H9 (cell line): ENCODE results near the gene GALC. TPM values are rescaled to one million over a fixed set of nuclear protein-coding genes. Genes with fewer than 3 reads are reported as not detected.

Source experiments
- DNase-seq: peaks from one replicate; pipeline ENCODE4 v3.0.0-alpha.2; 2017
- H2AFZ ChIP-seq: one replicate; pipeline ENCODE4 v1.6.1; 2013; ENCODE audit warnings: mild to moderate bottlenecking, low read length, control low read depth, moderate library complexity
- H2AK5ac ChIP-seq: 2 replicates; pipeline ENCODE4 v1.6.1; 2013; ENCODE audit warnings: low read length, control low read depth, mixed read lengths; ENCODE audit not compliant: insufficient read length
- H2BK120ac ChIP-seq: one replicate; pipeline ENCODE4 v1.6.1; 2013; ENCODE audit warnings: low read depth, mild to moderate bottlenecking, low read length, control low read depth, inconsistent platforms; ENCODE audit not compliant: poor library complexity, severe bottlenecking
- H2BK12ac ChIP-seq: 2 replicates; pipeline ENCODE4 v1.6.1; 2013; ENCODE audit warnings: low read length, control low read depth, mixed read lengths, low read depth; ENCODE audit not compliant: insufficient read length
- H2BK15ac ChIP-seq: 2 replicates; pipeline ENCODE4 v1.6.1; 2013; ENCODE audit warnings: low read depth, low read length, control low read depth
- H2BK20ac ChIP-seq: one replicate; pipeline ENCODE4 v1.6.1; 2013; ENCODE audit warnings: low read depth, mild to moderate bottlenecking, low read length, control low read depth, inconsistent platforms; ENCODE audit not compliant: poor library complexity, severe bottlenecking
- H2BK5ac ChIP-seq: 2 replicates; pipeline ENCODE4 v1.6.1; 2013; ENCODE audit warnings: low read length, control low read depth, mixed read lengths; ENCODE audit not compliant: insufficient read length
- H3K14ac ChIP-seq: 2 replicates; pipeline ENCODE4 v1.6.1; 2013; ENCODE audit warnings: low read length, control low read depth; ENCODE audit not compliant: insufficient read depth
- H3K18ac ChIP-seq: 2 replicates; pipeline ENCODE4 v1.6.1; 2013; ENCODE audit warnings: low read depth, mild to moderate bottlenecking, mixed read lengths, low read length, control low read depth; ENCODE audit not compliant: insufficient read length
- H3K23ac ChIP-seq: 2 replicates; pipeline ENCODE4 v1.6.1; 2013; ENCODE audit warnings: low read length, control low read depth, mixed read lengths, low read depth; ENCODE audit not compliant: insufficient read length
- H3K23me2 ChIP-seq: 2 replicates; pipeline ENCODE4 v1.6.1; 2013; ENCODE audit warnings: low read depth, mild to moderate bottlenecking, mixed read lengths, low read length, control low read depth; ENCODE audit not compliant: insufficient read length, poor library complexity, severe bottlenecking
- H3K27ac ChIP-seq: 2 replicates; pipeline ENCODE4 v1.5.1; 2013; ENCODE audit warnings: low read length, control low read depth, mixed read lengths, low read depth; ENCODE audit not compliant: insufficient read length
- H3K27me3 ChIP-seq: 2 replicates; pipeline ENCODE4 v1.6.1; 2013; ENCODE audit warnings: low read length, control low read depth, inconsistent platforms; ENCODE audit not compliant: insufficient read depth
- H3K4ac ChIP-seq: 2 replicates; pipeline ENCODE4 v1.6.1; 2013; ENCODE audit warnings: low read depth, mild to moderate bottlenecking, control low read depth, inconsistent platforms, low read length, moderate library complexity
- H3K4me1 ChIP-seq: 2 replicates; pipeline ENCODE4 v1.6.1; 2013; ENCODE audit warnings: low read length, control low read depth, inconsistent platforms; ENCODE audit not compliant: insufficient read depth
- H3K4me2 ChIP-seq: 2 replicates; pipeline ENCODE4 v1.6.1; 2013; ENCODE audit warnings: low read length, control low read depth, mixed read lengths; ENCODE audit not compliant: insufficient read length, insufficient read depth
- H3K56ac ChIP-seq: 2 replicates; pipeline ENCODE4 v1.6.1; 2013; ENCODE audit warnings: low read depth, mild to moderate bottlenecking, mixed read lengths, low read length, control low read depth; ENCODE audit not compliant: insufficient read length
- H3K79me1 ChIP-seq: 2 replicates; pipeline ENCODE4 v1.6.1; 2013; ENCODE audit warnings: low read depth, mild to moderate bottlenecking, moderate library complexity, low read length, control low read depth, inconsistent platforms; ENCODE audit not compliant: insufficient read depth, poor library complexity, severe bottlenecking
- H3K79me2 ChIP-seq: 2 replicates; pipeline ENCODE4 v1.6.1; 2013; ENCODE audit warnings: low read length, control low read depth, inconsistent platforms; ENCODE audit not compliant: insufficient read depth
- H3K9ac ChIP-seq: 2 replicates; pipeline ENCODE4 v1.6.1; 2013; ENCODE audit warnings: low read length, control low read depth, mixed read lengths; ENCODE audit not compliant: insufficient read length; ENCODE audit errors: extremely low read depth
- H3K9me3 ChIP-seq: one replicate; pipeline ENCODE4 v1.6.1; 2013; ENCODE audit warnings: low read depth, low read length, inconsistent platforms; ENCODE audit not compliant: control insufficient read depth
- H3T11ph ChIP-seq: one replicate; pipeline ENCODE4 v1.6.1; 2013; ENCODE audit warnings: mild to moderate bottlenecking, low read length, control low read depth, inconsistent platforms
- H4K20me1 ChIP-seq: one replicate; pipeline ENCODE4 v1.6.1; 2013; ENCODE audit not compliant: control insufficient read depth, insufficient read length, insufficient read depth
- H4K5ac ChIP-seq: 2 replicates; pipeline ENCODE4 v1.6.1; 2013; ENCODE audit warnings: low read depth, mild to moderate bottlenecking, mixed read lengths, low read length, control low read depth; ENCODE audit not compliant: insufficient read length
- H4K8ac ChIP-seq: replicated peaks from 2 replicates; pipeline ENCODE4 v1.6.1; 2013; ENCODE audit warnings: low read length, control low read depth, mixed read lengths, low read depth; ENCODE audit not compliant: insufficient read length
- H4K91ac ChIP-seq: 2 replicates; pipeline ENCODE4 v1.6.1; 2013; ENCODE audit warnings: low read depth, mild to moderate bottlenecking, moderate library complexity, mixed read lengths, low read length, control low read depth; ENCODE audit not compliant: insufficient read length
- H3K27ac Mint-ChIP-seq, 3 experiments: 2 replicates in 2 of 3; 3 replicates in 1 of 3; pipeline ENCODE4 v1.8.0; 2020 to 2021; ENCODE audit warnings: mixed read lengths in 3 of 3, mild to moderate bottlenecking in 1 of 3, moderate library complexity in 1 of 3
- H3K27me3 Mint-ChIP-seq: 2 replicates; pipeline ENCODE4 v1.8.0; 2021; ENCODE audit warnings: low read depth, mild to moderate bottlenecking, moderate library complexity, mixed read lengths
- H3K36me3 Mint-ChIP-seq, 3 experiments: 2 replicates in 2 of 3; 3 replicates in 1 of 3; pipeline ENCODE4 v1.8.0; 2020 to 2021; ENCODE audit warnings: low read depth in 3 of 3, mixed read lengths in 3 of 3; ENCODE audit not compliant: insufficient read depth in 1 of 3
- H3K4me1 Mint-ChIP-seq, 2 experiments: 2 replicates each; pipeline ENCODE4 v1.8.0; 2020; ENCODE audit warnings: mixed read lengths in 2 of 2
- H3K4me3 Mint-ChIP-seq, 2 experiments: 2 replicates in 1 of 2; 3 replicates in 1 of 2; pipeline ENCODE4 v1.8.0; 2020 to 2021; ENCODE audit warnings: mild to moderate bottlenecking in 2 of 2, mixed read lengths in 2 of 2, moderate library complexity in 1 of 2
- H3K9me3 Mint-ChIP-seq, 2 experiments: 2 replicates in 1 of 2; 3 replicates in 1 of 2; pipeline ENCODE4 v1.8.0; 2020; ENCODE audit warnings: mild to moderate bottlenecking in 2 of 2, mixed read lengths in 2 of 2, moderate library complexity in 1 of 2
- CTCF ChIP-seq: fragments of 200-600 bp; sonication (generic); conservative IDR thresholded peaks from 3 replicates; pipeline ENCODE4 v1.8.0; 2021; ENCODE audit warnings: antibody characterized with exemption, mild to moderate bottlenecking
- WGBS: extraction: QIAGEN DNeasy Blood & Tissue Kit; methylation state at CpG from one replicate; pipeline ENCODE4 v1.1.7; 2013; ENCODE audit warnings: missing lambda C conversion rate, low lambda C conversion rate, mixed read lengths; ENCODE audit not compliant: insufficient read length; ENCODE audit errors: extremely low coverage; 5-methylcytosine and 5-hydroxymethylcytosine counted together
- total RNA-seq: library from RNA; stranded (reverse); gene quantifications from 2 replicates; pipeline ENCODE4 v1.2.1, GENCODE V29; 2021

GALC gene
- total RNA-seq, 1 experiment from 2014 or later: 12.4 TPM

- Histone ChIP-seq H2AK5ac (no peak overlapping the region), H3K14ac (no peak overlapping the region), H3K27ac (no peak overlapping the region), H2BK120ac (no peak overlapping the region), H2AFZ (no peak overlapping the region), H2BK20ac (no peak overlapping the region), H3K9ac (no peak overlapping the region), H4K8ac (no peak overlapping the region), H3K4me2 (no peak overlapping the region), H2BK5ac (no peak overlapping the region), H3K23me2 (peaks cover 9% of the 10 kb centered on the region), H4K5ac (no peak overlapping the region), H2BK12ac (no peak overlapping the region), H3K23ac (no peak overlapping the region), H3K79me1 (no peaks in the 10 kb centered on the region), H3T11ph (no peak overlapping the region), H3K18ac (no peak overlapping the region), H4K20me1 (no peaks in the 10 kb centered on the region), H3K79me2 (no peaks in the 10 kb centered on the region), H4K91ac (no peak overlapping the region), H3K27me3 (no peaks in the 10 kb centered on the region), H3K4ac (no peak overlapping the region), H3K56ac (no peak overlapping the region), H2BK15ac (no peak overlapping the region), H3K9me3 (no peaks in the 10 kb centered on the region), H3K4me1 (no peaks in the 10 kb centered on the region; the same call in 1 of the 2 replicates)
- H3K27ac Mint-ChIP-seq: no peak overlapping the region
- no peak for DNase-seq
- no peaks in the 10 kb centered on the region for H3K9me3 Mint-ChIP-seq
- H3K4me1 Mint-ChIP-seq: peaks cover 13 to 18% of the 10 kb centered on the region in 2 experiments
- no peak for TF ChIP-seq CTCF
- H3K27me3 Mint-ChIP-seq: peaks cover 2% of the 10 kb centered on the region
- WGBS: no CpG with 5 or more reads among the region's 6 CpGs
- H3K4me3 Mint-ChIP-seq: no peak overlapping the region
- no peaks in the 10 kb centered on the region for H3K36me3 Mint-ChIP-seq
Measured at GRCh38 chr14:87994974-87995373, 2.0 kb upstream of the GALC start.
